Measurements from ENCODE around the gene ITPR3. TPM values are rescaled to one million over a fixed set of nuclear protein-coding genes. Genes with fewer than 3 reads are reported as not detected.

The ITPR3 gene
- total and polyA plus RNA-seq, 2 of the 13 experiments (the other 11 are each of a cell fraction or from before 2014, with no cell fraction given) = 3.8 to 21.4 TPM

DNA sequence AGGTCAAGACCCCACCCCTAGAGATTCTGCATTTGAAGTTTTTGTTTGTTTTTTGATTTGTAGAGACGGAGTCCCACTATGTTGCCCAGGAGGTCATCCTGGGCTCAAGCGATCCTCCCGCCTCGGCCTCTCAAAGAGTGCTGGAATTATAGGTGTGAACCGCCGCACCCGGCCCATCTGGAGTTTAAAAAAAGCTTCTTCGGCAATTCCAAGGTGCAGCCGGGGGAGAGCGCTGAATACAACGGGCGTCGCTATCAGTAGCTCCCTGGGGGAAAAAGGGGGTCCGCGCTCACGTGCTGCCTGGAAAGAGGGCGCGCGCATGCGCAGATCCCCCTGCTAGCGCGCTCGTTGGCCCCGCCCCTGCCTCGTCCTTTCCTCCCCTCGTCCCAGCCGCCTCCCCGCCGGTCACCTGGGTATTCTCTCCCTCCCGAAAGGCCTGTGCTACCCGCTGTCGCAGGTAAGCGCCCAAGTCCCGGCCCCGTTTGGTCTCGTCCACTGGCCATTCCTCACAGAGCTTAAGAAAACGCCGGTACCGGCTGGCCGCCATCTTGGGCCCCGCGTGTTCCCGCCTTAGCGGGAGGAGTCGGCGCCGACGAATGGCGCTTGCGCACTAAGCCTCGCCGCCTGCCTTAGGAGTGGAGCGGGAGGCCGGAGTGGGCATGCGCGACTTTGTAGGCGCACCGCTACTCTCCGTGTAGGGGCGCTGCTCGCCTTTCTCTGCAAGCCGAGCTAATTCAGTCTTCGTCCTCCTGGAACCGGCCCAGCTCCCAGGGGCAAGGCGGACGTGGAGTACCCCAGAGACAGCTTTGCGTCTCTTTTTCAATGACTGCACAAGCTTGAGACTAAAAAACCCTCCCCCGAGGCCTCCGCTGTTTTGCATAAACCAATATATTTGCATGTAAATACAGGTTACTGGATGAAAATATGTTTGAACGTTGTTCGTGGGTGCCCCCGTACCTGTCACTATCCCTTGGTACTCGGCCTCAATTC is 90.3 kb downstream of the ITPR3 start, which contains the start of gene UQCC2 (continued):
- TF ChIP-seq, protein P1, sequence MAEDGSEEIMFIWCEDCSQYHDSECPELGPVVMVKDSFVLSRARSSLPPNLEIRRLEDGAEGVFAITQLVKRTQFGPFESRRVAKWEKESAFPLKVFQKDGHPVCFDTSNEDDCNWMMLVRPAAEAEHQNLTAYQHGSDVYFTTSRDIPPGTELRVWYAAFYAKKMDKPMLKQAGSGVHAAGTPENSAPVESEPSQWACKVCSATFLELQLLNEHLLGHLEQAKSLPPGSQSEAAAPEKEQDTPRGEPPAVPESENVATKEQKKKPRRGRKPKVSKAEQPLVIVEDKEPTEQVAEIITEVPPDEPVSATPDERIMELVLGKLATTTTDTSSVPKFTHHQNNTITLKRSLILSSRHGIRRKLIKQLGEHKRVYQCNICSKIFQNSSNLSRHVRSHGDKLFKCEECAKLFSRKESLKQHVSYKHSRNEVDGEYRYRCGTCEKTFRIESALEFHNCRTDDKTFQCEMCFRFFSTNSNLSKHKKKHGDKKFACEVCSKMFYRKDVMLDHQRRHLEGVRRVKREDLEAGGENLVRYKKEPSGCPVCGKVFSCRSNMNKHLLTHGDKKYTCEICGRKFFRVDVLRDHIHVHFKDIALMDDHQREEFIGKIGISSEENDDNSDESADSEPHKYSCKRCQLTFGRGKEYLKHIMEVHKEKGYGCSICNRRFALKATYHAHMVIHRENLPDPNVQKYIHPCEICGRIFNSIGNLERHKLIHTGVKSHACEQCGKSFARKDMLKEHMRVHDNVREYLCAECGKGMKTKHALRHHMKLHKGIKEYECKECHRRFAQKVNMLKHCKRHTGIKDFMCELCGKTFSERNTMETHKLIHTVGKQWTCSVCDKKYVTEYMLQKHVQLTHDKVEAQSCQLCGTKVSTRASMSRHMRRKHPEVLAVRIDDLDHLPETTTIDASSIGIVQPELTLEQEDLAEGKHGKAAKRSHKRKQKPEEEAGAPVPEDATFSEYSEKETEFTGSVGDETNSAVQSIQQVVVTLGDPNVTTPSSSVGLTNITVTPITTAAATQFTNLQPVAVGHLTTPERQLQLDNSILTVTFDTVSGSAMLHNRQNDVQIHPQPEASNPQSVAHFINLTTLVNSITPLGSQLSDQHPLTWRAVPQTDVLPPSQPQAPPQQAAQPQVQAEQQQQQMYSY (CRISPR knock-in tag; IDR thresholded peaks at IDR 0.05) = no peak
- TF ChIP-seq, protein P2, sequence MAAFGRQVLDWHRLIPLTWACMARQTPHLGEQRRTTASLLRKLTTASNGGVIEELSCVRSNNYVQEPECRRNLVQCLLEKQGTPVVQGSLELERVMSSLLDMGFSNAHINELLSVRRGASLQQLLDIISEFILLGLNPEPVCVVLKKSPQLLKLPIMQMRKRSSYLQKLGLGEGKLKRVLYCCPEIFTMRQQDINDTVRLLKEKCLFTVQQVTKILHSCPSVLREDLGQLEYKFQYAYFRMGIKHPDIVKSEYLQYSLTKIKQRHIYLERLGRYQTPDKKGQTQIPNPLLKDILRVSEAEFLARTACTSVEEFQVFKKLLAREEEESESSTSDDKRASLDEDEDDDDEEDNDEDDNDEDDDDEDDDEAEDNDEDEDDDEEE (CRISPR knock-in tag; IDR thresholded peaks at IDR 0.05) = peak; percentile 94
- peak; percentile 95 for TF ChIP-seq KAT7 (CRISPR knock-in tag; IDR thresholded peaks at IDR 0.05; ENCODE audit: borderline replicate concordance)
- peak; percentile 86 for TF ChIP-seq ZNF546 (CRISPR knock-in tag; conservative IDR thresholded peaks at IDR 0.05)
- TF ChIP-seq TCF7 (IDR thresholded peaks at IDR 0.05; ENCODE audit: low read depth) = no peak
- no peak for TF ChIP-seq SP2 (CRISPR knock-in tag; IDR thresholded peaks at IDR 0.05)
- TF ChIP-seq ZNF674 (CRISPR knock-in tag; IDR thresholded peaks at IDR 0.05; ENCODE audit: low read depth) = no peak
- TF ChIP-seq FOXC1 (CRISPR knock-in tag; IDR thresholded peaks at IDR 0.05; ENCODE audit: borderline replicate concordance) = peak; percentile 90; the same call in 1 of the 2 replicates
- TF ChIP-seq CBX2 (IDR thresholded peaks at IDR 0.05; ENCODE audit: low read depth, low read length) = no peak
- peak; percentile 62 for TF ChIP-seq CBX2 (CRISPR knock-in tag; IDR thresholded peaks at IDR 0.05; ENCODE audit: low read depth)
- TF ChIP-seq, protein P3, sequence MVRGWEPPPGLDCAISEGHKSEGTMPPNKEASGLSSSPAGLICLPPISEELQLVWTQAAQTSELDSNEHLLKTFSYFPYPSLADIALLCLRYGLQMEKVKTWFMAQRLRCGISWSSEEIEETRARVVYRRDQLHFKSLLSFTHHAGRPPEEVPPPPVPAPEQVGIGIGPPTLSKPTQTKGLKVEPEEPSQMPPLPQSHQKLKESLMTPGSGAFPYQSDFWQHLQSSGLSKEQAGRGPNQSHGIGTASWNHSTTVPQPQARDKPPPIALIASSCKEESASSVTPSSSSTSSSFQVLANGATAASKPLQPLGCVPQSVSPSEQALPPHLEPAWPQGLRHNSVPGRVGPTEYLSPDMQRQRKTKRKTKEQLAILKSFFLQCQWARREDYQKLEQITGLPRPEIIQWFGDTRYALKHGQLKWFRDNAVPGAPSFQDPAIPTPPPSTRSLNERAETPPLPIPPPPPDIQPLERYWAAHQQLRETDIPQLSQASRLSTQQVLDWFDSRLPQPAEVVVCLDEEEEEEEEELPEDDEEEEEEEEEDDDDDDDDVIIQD (CRISPR knock-in tag; IDR thresholded peaks at IDR 0.05; ENCODE audit: low read depth) = peak; percentile 11; the same call in 1 of the 2 replicates
- peak; percentile 70; the same call in 1 of the 2 replicates for TF ChIP-seq ZSCAN29 (CRISPR knock-in tag; conservative IDR thresholded peaks at IDR 0.05)
- TF ChIP-seq, protein P4, sequence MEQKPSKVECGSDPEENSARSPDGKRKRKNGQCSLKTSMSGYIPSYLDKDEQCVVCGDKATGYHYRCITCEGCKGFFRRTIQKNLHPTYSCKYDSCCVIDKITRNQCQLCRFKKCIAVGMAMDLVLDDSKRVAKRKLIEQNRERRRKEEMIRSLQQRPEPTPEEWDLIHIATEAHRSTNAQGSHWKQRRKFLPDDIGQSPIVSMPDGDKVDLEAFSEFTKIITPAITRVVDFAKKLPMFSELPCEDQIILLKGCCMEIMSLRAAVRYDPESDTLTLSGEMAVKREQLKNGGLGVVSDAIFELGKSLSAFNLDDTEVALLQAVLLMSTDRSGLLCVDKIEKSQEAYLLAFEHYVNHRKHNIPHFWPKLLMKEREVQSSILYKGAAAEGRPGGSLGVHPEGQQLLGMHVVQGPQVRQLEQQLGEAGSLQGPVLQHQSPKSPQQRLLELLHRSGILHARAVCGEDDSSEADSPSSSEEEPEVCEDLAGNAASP (CRISPR knock-in tag; IDR thresholded peaks at IDR 0.05; ENCODE audit: borderline replicate concordance) = peak; percentile 86
- TF ChIP-seq KDM4B (CRISPR knock-in tag; IDR thresholded peaks at IDR 0.05) = no peak
- peak; percentile 51; the same call in 1 of the 2 replicates for TF ChIP-seq SAFB2 (CRISPR knock-in tag; IDR thresholded peaks at IDR 0.05; ENCODE audit: borderline replicate concordance, low read depth)
- no peak for TF ChIP-seq CCAR2 (optimal IDR thresholded peaks at IDR 0.05; ENCODE audit: low read depth, low read length)
- peak; percentile 97 for TF ChIP-seq ZNF781 (CRISPR knock-in tag; IDR thresholded peaks at IDR 0.05; ENCODE audit: borderline replicate concordance, not compliant biosample characterization)
- peak; percentile 83 for TF ChIP-seq MXD4 (CRISPR knock-in tag; IDR thresholded peaks at IDR 0.05)
- TF ChIP-seq GATA4 (IDR thresholded peaks at IDR 0.05; ENCODE audit: borderline replicate concordance, low read depth) = 0 out of 2 replicates have a peak, but pooled peaks have one; percentile 23
- peak; percentile 99; the same call in 1 of the 2 replicates for TF ChIP-seq ZNF510 (CRISPR knock-in tag; IDR thresholded peaks at IDR 0.05; ENCODE audit: low read depth)

Measured in HepG2 (cell line).